GM21390 (cell line): ENCODE data around the gene CCDC50.
A peak's percentile ranks its signal among the peaks of the same experiment; 100 is the strongest.

Experiments used
- ATAC-seq: cut with Tn5 transposase; IDR thresholded peaks from one replicate; pipeline ENCODE4 v1.9.1; 2021; ENCODE audit not compliant: unreplicated experiment

CCDC50 gene

GRCh38 chr3:191328962-191329653 lies at the start of gene CCDC50:
CCDC50 (plus strand) TSS chr3:191329394; CDS start chr3:191329675, 281 bp downstream.
- ATAC-seq: peak; percentile 76

GRCh38 chr3:191280111-191280510 lies 49.1 kb upstream of the CCDC50 start:
- no peak for ATAC-seq

DNA sequence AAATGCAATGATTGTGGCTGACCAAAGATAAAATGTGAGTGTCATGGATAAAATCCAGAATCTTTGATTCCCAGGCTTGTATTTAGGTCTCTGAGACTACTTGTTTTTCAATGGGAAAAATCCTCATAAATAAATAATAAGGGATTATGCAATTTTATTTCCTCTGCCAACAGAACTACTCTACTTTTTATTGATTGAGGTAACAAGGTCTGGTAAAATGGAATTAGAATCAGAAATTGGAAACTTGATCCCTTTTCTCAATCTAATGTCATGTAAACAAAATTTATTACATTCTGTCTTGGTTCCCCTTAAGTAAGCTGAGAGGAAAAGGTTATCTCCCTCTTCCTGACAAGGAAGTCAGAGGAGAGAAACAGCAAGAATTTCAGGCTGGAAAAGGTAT lies 48.3 kb upstream of the CCDC50 start:
- no peak for ATAC-seq

GRCh38 chr3:191282251-191283185 lies 46.7 kb upstream of the CCDC50 start:
- no peak for ATAC-seq

GRCh38 chr3:191283400-191283799 lies 45.8 kb upstream of the CCDC50 start:
- ATAC-seq: no peak

- ATAC-seq: peak; percentile 80
Observed at GRCh38 chr3:191290311-191291025, 38.7 kb upstream of the CCDC50 start.

- no peak for ATAC-seq
Observed at GRCh38 chr3:191292243-191293015, 36.8 kb upstream of the CCDC50 start.

GRCh38 chr3:191294291-191294690 lies 34.9 kb upstream of the CCDC50 start:
- ATAC-seq: no peak

GRCh38 chr3:191296041-191296541 lies 33.1 kb upstream of the CCDC50 start:
- peak; percentile 80 for ATAC-seq

DNA sequence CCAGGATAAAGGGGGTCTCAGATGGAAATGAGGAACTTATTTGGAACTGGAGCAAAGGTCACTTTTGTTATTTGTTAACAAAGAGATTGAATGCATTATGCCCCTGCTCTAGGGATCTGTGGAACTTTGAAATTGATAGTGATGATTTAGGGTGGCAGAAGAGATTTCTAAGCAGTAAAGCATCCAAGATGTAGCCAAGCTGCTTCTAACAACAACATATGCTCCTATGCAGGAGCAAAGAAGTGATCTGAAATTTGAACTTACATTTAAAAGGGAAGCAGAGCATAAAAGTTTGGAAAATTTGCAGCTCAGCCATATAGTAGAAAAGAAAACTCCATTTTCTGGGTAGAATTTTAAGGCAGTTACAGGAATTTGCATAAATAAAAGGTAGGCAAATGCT lies 30.3 kb upstream of the CCDC50 start:
- ATAC-seq: no peak

GRCh38 chr3:191300422-191300821 lies 28.8 kb upstream of the CCDC50 start:
- no peak for ATAC-seq

DNA sequence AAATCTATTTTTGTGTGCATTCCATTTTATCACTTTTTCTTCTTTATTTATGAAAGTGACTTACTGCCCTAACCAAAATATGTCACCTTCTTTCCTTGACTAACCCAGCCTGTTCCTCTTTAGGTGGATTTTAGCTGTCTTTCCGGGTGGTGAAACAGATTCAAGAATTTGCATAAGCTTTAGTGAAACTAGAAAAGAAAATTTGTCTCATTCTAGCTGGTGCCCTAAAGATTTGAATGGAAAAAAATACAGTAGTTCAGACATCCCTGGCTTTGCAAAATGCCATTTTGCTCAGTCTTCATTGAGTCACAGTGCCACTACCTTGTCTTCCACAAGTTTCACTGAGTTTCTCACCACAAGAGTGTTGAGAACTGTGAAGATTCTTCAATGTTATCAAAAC lies 28.2 kb upstream of the CCDC50 start:
- peak; percentile 71 for ATAC-seq

DNA sequence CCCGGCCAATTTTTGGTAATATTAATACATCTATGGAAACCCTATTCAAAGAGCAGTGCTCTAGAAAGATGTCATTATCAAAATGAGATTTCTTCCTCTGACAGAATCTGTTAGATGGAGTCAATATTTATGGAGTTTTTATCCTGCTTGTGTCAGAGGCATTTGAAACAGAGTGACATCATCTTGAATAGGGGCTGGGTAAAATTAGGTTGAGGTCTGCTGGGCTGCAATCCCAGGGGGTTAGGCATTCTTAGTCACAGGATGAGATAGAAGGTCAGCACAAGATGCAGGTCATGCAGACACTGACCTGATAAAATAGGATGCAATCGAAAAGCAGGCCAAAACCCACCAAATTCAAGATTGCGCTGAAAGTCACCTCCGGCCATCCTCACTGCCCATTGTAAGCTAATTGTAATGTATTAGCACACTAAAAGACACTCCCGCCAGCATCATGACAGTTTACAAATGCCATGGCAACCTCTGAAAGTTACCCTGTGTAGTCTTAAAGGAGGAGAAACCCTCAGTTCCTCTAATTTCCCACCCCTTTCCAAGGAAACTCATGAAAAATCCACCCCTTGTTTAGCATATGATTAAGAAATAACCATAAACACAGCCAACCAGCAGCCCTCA lies 27.3 kb upstream of the CCDC50 start:
- ATAC-seq: no peak

GRCh38 chr3:191302451-191302850 lies 26.7 kb upstream of the CCDC50 start:
- no peak for ATAC-seq

- ATAC-seq: no peak
Observed at GRCh38 chr3:191303596-191303995, 25.6 kb upstream of the CCDC50 start.

- no peak for ATAC-seq
Observed at GRCh38 chr3:191306428-191306827, 22.8 kb upstream of the CCDC50 start.

- ATAC-seq: no peak
Observed at GRCh38 chr3:191307341-191307740, 21.9 kb upstream of the CCDC50 start.

DNA sequence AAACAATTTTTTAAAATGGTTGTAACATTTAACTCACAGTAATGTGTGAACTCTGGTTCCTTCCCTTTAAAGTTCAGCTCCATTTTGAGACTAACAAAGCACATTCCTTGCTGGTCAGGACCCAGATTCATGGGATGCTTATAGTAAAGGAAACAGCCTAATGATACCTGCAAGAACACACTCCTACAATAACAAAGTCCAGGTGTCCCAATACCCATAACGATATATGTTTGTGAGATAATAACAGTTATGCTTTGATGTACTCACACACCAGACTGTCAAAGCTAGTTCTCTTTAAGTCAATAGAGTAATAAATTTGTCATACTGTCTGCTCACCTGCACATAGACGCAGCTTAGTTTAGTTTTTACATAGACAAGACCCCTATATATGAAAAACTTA lies 15.9 kb upstream of the CCDC50 start:
- ATAC-seq: no peak

DNA sequence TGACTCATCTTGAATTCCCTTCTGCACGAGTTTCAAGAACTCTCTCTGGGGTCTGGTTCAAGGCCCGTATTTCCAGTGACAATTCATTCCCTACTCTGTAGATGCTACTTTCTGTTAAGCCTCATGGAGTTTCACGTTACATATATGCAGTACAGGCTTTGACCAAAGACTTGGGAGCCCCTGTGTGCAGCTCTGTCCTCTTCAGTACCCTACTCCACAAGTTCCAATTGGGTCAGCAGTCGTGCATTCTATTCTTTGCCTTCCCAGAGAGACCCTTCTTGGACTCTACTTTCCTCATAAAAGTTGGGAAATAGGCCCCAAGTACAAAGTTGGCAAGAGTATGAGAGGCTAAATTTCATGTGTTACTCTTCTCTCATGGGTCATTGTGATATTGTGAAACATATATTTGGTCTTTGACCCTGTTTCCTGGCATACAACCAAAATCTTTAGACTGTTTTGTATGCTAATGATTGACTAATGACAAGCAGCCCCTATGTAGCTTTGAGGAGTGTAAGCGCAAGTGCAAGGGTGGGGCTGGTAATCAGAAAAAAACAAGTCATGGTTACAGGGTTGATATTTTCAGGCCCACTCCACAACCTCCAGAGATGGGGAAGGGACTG lies 15.0 kb upstream of the CCDC50 start:
- no peak for ATAC-seq
